ENCODE results near the gene TTC7B.

DNA sequence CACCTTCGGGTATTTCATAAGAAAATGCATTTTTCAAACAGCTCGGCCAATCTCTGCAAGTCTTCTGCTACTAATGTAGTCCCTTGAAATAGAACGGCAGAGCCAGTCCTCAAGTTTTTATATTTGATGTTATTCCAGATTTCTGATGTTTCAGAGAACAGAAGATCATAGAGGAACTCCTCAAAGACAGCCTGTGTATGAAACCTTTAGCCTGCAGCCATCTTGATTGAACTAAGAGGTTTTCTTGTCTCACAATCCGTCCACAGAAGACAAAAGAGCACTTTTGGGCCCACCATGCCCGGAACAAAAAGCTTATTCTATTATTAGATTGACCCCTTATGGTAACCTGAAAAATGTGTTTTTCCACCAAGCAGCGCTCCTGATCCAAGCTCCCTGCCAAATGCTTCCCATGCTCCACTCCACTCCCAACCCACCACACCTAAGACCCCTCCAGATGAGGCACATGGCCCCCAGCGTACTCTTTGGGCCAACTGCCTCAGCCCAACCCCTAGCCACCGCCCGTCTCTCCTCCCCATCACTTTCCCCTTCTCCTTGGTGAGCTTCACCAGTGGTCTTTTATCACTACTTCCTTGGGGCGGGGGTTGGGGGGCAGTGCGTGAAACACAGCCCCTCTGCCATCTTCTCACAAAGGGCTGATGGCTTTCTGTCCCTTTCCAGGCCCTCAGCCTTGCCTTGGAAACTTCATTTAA lies 243.6 kb downstream of the TTC7B start:
- TF ChIP-seq, protein P1, sequence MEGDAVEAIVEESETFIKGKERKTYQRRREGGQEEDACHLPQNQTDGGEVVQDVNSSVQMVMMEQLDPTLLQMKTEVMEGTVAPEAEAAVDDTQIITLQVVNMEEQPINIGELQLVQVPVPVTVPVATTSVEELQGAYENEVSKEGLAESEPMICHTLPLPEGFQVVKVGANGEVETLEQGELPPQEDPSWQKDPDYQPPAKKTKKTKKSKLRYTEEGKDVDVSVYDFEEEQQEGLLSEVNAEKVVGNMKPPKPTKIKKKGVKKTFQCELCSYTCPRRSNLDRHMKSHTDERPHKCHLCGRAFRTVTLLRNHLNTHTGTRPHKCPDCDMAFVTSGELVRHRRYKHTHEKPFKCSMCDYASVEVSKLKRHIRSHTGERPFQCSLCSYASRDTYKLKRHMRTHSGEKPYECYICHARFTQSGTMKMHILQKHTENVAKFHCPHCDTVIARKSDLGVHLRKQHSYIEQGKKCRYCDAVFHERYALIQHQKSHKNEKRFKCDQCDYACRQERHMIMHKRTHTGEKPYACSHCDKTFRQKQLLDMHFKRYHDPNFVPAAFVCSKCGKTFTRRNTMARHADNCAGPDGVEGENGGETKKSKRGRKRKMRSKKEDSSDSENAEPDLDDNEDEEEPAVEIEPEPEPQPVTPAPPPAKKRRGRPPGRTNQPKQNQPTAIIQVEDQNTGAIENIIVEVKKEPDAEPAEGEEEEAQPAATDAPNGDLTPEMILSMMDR (IDR thresholded peaks at IDR 0.05): no peak
- TF ChIP-seq POLR2A (IDR thresholded peaks at IDR 0.05): no peak

All from esophagus squamous epithelium (tissue), 4 donors.